HG03045 (cell line): ENCODE results near the gene TM2D3.

Experiments
- ATAC-seq: cut with Tn5 transposase; IDR thresholded peaks from one replicate; pipeline ENCODE4 v1.9.1; 2021; ENCODE audit warnings: mild to moderate bottlenecking, moderate library complexity; ENCODE audit not compliant: unreplicated experiment

Gene TM2D3

DNA sequence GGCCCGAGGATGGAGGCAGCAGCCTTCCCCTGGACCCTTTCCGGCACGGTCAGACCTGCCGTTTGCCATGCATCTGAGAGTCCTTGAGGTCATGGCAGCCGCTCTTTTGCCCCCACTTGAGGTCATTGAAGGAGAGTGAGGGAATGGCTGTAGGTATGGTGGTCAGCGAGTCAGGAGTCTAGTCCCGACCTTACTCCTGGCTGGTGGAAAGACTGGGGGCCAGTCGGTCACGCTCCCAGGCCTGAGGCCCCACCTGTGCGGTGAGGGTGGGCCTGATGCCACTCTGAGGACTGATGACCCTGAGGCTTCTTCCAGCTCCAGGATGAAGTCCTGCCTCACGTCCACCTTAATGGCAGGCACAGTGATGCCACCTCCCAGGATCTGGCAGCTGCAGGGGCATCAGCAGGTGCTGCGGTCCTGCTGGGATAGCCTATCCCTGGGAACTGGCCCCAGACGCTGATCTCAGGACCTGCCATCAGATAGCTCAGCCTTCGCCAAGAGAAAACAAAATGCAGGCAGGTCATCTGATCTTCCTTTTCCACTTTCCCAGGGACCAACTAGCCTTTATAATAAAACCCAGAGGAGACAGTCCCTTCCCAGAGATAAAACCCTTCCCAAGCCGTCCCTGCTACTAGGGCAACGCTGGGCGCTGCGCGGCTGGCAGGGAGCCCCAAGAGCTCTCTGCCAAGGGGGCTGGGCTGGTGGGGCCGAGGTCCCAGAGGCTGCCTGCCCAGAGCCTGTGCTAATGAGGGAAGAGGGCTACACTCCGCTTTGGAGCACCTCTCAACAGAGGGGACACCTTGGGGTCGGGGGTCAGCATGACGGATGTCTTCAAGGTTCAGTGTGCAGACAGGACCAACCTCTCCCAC lies 42.2 kb downstream of the TM2D3 start:
- ATAC-seq, result no peak

DNA sequence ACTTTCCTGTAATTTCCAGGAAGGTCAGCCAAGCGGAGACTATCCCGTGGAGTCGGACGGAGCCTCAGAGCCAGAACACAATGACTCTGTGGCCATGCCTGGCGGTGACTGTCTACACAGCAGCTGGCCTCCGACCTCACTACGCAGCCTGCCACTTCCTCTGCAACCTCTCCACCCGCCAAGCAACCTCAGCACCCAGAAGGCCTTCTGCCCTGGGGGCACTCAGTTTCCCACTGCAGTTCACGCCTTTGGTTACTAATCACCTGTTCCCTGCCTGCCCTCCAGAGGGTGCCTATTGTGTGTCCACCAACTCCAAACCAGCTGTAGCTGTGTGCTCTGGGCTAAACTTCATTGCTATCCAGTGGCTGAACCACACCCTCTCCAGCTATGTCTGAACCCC lies 44.0 kb downstream of the TM2D3 start:
- ATAC-seq, result no peak

DNA sequence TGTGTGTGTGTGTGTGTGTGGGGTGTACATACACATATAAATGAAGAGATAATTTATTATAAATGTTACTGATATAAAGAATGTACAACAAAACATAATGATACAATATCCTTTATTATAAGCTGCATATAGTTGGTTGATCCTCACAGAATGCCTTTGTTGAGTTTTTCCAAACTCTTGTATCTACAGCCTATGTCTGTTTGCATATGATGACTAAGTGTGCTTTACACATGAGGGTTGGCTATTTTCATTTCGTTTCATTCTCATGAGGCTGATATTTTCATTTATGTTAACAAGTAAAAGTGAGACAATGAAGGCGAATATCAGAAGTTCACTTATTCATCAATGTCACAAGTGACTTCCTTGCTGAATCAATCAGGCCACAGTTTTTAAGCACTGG lies 45.1 kb downstream of the TM2D3 start:
- ATAC-seq, result no peak

DNA sequence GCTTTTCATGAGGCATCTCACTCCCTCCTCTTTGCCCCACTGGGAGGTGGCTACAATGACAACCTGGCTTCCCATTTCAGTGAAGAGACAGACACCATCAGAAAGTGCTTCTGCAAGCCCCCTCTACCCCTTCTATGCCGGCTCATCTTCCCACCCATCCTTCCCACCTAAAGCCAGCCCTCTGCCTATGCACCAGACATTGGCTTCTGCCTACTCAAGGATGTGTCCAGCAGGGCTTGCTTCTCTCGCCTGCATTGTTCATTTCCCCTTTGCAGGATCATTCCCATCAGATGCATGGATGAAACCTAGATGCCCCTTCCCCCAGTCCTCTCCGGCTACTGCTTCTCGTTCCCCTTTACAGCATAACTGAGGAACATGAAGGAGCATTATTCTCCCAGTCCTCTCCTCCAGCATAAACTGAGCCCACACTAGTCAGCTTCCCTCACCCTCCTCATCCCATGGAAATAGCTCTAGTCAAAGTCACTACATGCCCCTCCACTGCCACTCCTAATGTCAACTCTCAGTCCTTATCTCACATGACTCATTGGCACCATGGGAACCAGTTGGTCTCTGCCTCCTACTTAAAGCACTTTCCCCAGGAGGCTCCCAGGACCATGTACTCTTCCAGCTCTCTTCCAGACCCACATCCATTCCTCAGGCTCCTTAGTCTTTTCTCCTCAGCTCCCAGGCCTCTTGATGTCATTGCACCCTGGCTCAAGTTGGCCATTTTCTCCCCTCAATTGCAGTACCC lies 47.9 kb downstream of the TM2D3 start:
- ATAC-seq, result no peak

DNA sequence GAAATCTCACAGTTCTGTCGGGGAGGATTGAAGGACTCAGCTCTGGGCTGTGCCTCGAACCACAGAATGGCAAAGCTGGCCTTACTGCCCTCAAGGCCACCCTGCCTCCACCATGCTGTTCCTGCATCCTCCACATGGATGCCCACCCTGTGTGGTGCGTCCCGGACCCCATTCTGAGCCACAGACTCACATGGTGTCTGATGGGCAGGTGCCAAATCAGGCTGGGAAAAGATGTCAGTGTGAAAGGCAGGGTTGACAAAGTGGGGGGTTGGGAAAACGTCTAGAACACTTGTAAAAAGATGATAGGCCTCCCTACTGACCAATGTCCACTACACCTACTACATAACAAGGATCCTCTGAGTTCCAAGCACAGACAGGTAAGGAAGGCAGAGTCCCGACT lies 49.4 kb downstream of the TM2D3 start:
- ATAC-seq, result no peak

DNA sequence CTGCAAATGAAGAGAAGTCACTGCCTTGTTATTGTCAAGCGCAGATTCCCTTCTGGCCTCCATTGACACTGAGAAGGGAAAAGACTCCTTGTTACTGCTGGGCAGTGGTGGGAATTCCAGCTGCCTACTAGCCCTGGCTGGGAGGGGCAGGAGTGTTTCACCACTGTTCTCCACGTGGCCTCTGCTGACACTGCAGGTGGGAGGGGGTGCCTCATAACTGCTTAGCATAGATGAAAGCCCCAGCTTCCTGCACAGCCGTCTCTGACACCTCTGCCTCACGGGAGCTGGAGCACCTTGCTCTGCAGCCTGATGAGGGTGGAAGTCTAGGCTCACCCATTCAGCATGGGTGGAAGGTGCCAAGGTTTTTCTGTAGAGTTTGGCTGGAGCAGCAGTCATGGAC lies 52.1 kb downstream of the TM2D3 start:
- no peak for ATAC-seq

DNA sequence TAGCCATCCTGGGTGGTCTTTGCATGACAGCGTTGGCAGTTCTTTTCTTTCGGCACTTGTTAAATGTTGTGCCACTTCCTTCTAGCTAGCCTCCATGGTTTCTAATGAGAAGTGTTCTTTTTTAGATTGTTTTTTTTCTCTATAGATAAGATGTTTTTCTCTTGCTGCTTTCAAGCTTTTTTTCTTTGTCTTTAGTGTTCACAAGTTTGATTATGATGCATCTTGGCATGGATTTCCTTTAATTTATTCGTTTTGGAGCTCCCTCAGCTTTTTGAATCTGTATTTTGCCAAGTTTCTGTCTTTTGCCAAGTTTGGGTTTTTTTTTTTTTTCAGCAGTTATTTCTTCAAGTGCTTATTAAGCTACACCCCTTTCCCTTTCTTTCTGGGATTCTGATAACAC lies 53.1 kb downstream of the TM2D3 start:
- ATAC-seq, result no peak

DNA sequence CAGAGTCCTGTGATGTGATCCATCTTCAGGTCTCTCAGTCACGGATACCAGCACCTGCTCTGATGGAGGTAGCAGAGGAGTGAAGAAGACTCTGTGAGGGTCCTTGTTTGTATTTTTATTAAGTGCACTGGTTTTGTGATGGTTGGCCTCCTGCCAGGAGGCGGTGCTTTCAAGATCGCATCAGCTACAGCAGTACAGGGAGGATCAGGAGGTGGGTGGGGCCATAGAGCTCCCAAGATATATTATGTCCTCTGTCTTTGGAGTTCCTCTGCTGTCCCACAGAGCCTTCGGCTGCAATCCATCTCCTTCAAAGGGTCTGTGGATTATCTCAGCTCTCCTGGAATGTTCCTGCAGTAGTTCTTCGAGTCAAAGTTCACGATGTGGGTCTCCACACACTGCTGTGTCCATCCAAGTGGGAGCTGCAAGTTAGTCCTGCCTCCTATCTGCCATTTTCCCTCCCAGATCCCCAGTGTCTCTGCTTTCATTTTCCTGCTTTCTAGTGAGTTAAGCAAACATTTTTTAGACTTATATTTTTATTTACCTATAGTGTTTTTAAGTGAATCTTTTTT lies 54.7 kb downstream of the TM2D3 start:
- ATAC-seq, result no peak

DNA sequence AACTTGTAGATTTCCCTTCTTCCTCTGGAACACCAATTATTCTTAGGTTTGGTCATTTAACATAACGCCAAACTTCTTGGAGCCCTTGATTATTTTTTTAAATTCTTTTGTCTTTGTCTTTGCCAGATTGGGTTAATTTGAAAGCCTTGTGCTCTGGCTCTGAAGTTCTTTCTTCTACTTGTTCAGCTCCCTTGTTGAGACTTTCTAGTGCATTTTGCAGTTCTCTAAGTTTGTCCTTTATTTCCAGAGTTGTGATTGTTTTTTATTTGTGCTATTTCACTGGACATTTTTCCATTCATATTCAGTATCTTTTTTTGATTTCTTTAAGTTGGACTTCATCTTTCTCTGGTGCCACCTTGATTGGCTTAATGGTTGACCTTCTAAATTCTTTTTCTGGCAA lies 55.5 kb downstream of the TM2D3 start:
- ATAC-seq, result no peak
